Right cardiac atrium (tissue), 5 donors: ENCODE data around the gene FGF4. TPM values are rescaled to one million over a fixed set of nuclear protein-coding genes. Genes with fewer than 3 reads are reported as not detected.

Experiments used
- polyA plus RNA-seq: library from polyadenylated mRNA; stranded (reverse); fragments of 200-250 nt; gene quantifications from one replicate; pipeline ENCODE4 v1.2.3, GENCODE V29; 2013
- total RNA-seq, 4 donors: library from RNA; stranded (reverse); fragmentation: NEBNext Ultra II Directional; extraction: Animal tissue kit (Norgen Biotek cat#: 25700); gene quantifications; one replicate each; pipeline ENCODE4 v1.2.1, GENCODE V29; 2021
- donor health status: healthy with polysubstance abuse.
- donor health status: DM: no; HTN: yes; CAD: no.
- donor health status: DM: no; HTN: no; CAD: no.
- donor health status: DM: no; HTN: yes; CAD: no; lungs with severe emphysema.
- donor health status: DM: yes; HTN: yes; CAD: no.

FGF4 gene
- total and polyA plus RNA-seq, 5 donors = not detected

Other genes with a start within 250 kb of the FGF4 start
- gene CCND1, start 134.2 kb downstream of the FGF4 start, total RNA-seq = 100 to 1,000 TPM; 113 to 149 (median 142) TPM
- gene CCND1, start 134.2 kb downstream of the FGF4 start, polyA plus RNA-seq = 55.9 TPM
- gene LTO1, start 100.0 kb downstream of the FGF4 start, total RNA-seq = 10 to 100 TPM in 3 of 4 donors, 1 to 10 TPM in 1; 8.7 to 13.6 (median 10.6) TPM
- gene LTO1, start 100.0 kb downstream of the FGF4 start, polyA plus RNA-seq = 10.1 TPM
- not detected for gene FGF19, start 71.3 kb downstream of the FGF4 start, total RNA-seq
- not detected for gene FGF19, start 71.3 kb downstream of the FGF4 start, polyA plus RNA-seq
- gene FGF3, start 44.1 kb upstream of the FGF4 start, total RNA-seq = not detected
- gene FGF3, start 44.1 kb upstream of the FGF4 start, polyA plus RNA-seq = not detected